ENCODE results near the gene NCOR2. TPM values are rescaled to one million over a fixed set of nuclear protein-coding genes. Genes with fewer than 3 reads are reported as not detected.

The NCOR2 gene
- total RNA-seq, 1 experiment from 2014 or later, result 326 TPM

DNA sequence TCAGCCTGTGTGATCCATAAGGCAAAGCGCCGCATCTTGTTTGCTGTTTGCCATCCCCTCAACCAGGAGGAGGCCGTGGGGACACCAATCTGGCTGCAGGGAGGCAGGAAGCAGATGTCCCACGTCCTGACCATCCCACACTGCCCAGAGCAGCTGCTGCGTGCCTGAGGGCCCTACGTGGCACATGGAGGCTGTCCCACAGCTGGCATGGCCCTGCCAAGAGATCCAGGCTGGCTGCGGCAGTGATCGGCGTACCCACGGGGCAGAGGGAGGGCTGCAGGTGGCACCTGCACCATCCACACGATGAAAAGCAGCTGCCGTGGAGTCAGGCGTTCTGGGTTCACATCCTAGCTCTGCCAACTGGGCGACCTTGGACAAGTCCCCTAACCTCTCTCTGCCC, 42.0 kb downstream of the NCOR2 start (continued):
- TF ChIP-seq, protein P1, sequence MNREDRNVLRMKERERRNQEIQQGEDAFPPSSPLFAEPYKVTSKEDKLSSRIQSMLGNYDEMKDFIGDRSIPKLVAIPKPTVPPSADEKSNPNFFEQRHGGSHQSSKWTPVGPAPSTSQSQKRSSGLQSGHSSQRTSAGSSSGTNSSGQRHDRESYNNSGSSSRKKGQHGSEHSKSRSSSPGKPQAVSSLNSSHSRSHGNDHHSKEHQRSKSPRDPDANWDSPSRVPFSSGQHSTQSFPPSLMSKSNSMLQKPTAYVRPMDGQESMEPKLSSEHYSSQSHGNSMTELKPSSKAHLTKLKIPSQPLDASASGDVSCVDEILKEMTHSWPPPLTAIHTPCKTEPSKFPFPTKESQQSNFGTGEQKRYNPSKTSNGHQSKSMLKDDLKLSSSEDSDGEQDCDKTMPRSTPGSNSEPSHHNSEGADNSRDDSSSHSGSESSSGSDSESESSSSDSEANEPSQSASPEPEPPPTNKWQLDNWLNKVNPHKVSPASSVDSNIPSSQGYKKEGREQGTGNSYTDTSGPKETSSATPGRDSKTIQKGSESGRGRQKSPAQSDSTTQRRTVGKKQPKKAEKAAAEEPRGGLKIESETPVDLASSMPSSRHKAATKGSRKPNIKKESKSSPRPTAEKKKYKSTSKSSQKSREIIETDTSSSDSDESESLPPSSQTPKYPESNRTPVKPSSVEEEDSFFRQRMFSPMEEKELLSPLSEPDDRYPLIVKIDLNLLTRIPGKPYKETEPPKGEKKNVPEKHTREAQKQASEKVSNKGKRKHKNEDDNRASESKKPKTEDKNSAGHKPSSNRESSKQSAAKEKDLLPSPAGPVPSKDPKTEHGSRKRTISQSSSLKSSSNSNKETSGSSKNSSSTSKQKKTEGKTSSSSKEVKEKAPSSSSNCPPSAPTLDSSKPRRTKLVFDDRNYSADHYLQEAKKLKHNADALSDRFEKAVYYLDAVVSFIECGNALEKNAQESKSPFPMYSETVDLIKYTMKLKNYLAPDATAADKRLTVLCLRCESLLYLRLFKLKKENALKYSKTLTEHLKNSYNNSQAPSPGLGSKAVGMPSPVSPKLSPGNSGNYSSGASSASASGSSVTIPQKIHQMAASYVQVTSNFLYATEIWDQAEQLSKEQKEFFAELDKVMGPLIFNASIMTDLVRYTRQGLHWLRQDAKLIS (CRISPR knock-in tag; IDR thresholded peaks at IDR 0.05; ENCODE audit: borderline replicate concordance), result no peak
- TF ChIP-seq MLX (CRISPR knock-in tag; IDR thresholded peaks at IDR 0.05) (no peak), TP53 (CRISPR knock-in tag; IDR thresholded peaks at IDR 0.05) (no peak)
- TF ChIP-seq, protein P2, sequence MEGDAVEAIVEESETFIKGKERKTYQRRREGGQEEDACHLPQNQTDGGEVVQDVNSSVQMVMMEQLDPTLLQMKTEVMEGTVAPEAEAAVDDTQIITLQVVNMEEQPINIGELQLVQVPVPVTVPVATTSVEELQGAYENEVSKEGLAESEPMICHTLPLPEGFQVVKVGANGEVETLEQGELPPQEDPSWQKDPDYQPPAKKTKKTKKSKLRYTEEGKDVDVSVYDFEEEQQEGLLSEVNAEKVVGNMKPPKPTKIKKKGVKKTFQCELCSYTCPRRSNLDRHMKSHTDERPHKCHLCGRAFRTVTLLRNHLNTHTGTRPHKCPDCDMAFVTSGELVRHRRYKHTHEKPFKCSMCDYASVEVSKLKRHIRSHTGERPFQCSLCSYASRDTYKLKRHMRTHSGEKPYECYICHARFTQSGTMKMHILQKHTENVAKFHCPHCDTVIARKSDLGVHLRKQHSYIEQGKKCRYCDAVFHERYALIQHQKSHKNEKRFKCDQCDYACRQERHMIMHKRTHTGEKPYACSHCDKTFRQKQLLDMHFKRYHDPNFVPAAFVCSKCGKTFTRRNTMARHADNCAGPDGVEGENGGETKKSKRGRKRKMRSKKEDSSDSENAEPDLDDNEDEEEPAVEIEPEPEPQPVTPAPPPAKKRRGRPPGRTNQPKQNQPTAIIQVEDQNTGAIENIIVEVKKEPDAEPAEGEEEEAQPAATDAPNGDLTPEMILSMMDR (IDR thresholded peaks at IDR 0.05), result no peak
- TF ChIP-seq, protein P3, sequence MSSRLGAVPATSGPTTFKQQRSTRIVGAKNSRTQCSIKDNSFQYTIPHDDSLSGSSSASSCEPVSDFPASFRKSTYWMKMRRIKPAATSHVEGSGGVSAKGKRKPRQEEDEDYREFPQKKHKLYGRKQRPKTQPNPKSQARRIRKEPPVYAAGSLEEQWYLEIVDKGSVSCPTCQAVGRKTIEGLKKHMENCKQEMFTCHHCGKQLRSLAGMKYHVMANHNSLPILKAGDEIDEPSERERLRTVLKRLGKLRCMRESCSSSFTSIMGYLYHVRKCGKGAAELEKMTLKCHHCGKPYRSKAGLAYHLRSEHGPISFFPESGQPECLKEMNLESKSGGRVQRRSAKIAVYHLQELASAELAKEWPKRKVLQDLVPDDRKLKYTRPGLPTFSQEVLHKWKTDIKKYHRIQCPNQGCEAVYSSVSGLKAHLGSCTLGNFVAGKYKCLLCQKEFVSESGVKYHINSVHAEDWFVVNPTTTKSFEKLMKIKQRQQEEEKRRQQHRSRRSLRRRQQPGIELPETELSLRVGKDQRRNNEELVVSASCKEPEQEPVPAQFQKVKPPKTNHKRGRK (CRISPR knock-in tag; IDR thresholded peaks at IDR 0.05; ENCODE audit: borderline replicate concordance), result no peak

DNA sequence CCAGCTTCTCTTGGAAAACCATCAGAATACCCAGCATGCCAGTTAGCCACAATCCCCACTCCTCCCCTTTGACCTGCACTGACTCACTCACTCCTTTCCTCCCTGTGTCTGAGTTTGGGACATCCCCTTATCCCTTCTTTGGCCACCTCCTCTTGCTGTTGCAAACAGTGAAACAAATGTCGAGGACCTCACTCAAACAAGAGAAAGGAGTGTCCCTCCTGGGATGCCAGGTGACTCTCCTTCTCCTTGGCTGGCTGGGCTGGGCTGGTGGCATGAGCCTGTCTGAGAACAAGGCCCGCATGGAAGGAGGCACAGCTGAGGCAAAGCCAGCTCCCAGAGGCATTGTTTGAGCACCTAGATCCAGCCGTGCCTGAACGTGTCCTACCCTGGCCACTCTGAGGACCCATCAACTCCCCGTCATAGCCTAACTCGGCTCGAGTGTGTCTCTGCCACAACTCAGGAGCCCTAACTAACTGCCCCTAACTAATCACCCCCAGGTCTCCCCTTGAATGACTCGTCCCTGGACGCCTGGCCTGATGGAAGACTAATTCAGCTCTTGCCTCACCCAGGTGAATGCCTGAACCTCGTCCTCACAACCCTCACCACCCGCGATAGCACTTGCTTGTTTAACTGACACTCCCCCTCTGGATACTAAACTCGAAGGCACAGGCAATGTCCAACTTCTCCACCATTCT, 43.0 kb downstream of the NCOR2 start:
- no peaks in the 10 kb centered on the region for H3K27me3 Mint-ChIP-seq (ENCODE audit: low read depth)
- H3K36me3 Mint-ChIP-seq, result peaks cover 4% of the 10 kb centered on the region
- H3K27ac Mint-ChIP-seq, result peak overlapping the region; percentile 68
- no peak overlapping the region for H3K4me3 Mint-ChIP-seq
- CTCF ChIA-PET, result interaction anchor here (0.6 kb wide), 1 partner anchor 457 kb away, joined by 3 read pairs; no protein-coding TSS in a partner anchor
- peaks cover 30% of the 10 kb centered on the region for H3K4me1 Mint-ChIP-seq
- H3K9me3 Mint-ChIP-seq, result no peaks in the 10 kb centered on the region
- POLR2A ChIA-PET, result interaction anchor here (1.7 kb wide), 1 partner anchor 24 kb away, joined by 3 read pairs; no protein-coding TSS in a partner anchor
- ATAC-seq (no peak), DNase-seq (ENCODE audit: low spot score) (no peak)
- no peak for TF ChIP-seq IRF2 (CRISPR knock-in tag; IDR thresholded peaks at IDR 0.05; ENCODE audit: borderline replicate concordance, low read depth)
- no peak for TF ChIP-seq MAX (CRISPR knock-in tag; IDR thresholded peaks at IDR 0.05)
- TF ChIP-seq GTF2I (CRISPR knock-in tag; conservative IDR thresholded peaks at IDR 0.05), result no peak
- no peak for TF ChIP-seq ZNF416 (CRISPR knock-in tag; IDR thresholded peaks at IDR 0.05)
- TF ChIP-seq RORB (CRISPR knock-in tag; IDR thresholded peaks at IDR 0.05), result no peak
- TF ChIP-seq, protein P3 (CRISPR knock-in tag; IDR thresholded peaks at IDR 0.05; ENCODE audit: borderline replicate concordance), result no peak

DNA sequence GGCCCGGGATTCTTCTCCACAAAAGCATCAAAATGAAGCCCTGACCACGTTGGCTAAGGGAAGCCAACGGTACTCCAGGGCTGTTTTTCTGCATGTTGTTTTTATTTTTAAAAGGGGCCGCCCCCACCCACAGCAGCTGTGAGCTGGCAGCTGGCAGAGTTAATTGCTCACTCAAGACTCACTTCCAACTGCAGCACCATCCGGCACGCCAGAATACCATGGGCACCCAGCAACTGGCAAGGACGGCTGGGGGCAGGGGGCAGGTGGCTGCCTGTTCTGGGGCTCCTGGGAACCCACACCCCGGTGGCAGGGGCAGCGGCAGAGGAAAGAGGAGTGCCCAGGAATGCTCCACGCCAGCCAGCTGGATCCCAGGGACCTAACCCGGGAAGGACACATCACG, 44.3 kb downstream of the NCOR2 start:
- CTCF ChIA-PET, result interaction anchor here (0.7 kb wide), 1 partner anchor 9 kb away, joined by 3 read pairs; no protein-coding TSS in a partner anchor
- Mint-ChIP-seq H3K4me3 (no peak overlapping the region), H3K36me3 (peaks cover 4% of the 10 kb centered on the region; the same call in 1 of the 2 replicates), H3K27me3 (ENCODE audit: low read depth) (no peaks in the 10 kb centered on the region), H3K9me3 (no peaks in the 10 kb centered on the region), H3K4me1 (peaks cover 34% of the 10 kb centered on the region), H3K27ac (no peak overlapping the region)
- DNase-seq (ENCODE audit: low spot score), result no peak
- no peak for ATAC-seq
- POLR2A ChIA-PET, result interaction anchor here (0.9 kb wide), 1 partner anchor 73 kb away, joined by 3 read pairs; no protein-coding TSS in a partner anchor
- TF ChIP-seq, protein P4, sequence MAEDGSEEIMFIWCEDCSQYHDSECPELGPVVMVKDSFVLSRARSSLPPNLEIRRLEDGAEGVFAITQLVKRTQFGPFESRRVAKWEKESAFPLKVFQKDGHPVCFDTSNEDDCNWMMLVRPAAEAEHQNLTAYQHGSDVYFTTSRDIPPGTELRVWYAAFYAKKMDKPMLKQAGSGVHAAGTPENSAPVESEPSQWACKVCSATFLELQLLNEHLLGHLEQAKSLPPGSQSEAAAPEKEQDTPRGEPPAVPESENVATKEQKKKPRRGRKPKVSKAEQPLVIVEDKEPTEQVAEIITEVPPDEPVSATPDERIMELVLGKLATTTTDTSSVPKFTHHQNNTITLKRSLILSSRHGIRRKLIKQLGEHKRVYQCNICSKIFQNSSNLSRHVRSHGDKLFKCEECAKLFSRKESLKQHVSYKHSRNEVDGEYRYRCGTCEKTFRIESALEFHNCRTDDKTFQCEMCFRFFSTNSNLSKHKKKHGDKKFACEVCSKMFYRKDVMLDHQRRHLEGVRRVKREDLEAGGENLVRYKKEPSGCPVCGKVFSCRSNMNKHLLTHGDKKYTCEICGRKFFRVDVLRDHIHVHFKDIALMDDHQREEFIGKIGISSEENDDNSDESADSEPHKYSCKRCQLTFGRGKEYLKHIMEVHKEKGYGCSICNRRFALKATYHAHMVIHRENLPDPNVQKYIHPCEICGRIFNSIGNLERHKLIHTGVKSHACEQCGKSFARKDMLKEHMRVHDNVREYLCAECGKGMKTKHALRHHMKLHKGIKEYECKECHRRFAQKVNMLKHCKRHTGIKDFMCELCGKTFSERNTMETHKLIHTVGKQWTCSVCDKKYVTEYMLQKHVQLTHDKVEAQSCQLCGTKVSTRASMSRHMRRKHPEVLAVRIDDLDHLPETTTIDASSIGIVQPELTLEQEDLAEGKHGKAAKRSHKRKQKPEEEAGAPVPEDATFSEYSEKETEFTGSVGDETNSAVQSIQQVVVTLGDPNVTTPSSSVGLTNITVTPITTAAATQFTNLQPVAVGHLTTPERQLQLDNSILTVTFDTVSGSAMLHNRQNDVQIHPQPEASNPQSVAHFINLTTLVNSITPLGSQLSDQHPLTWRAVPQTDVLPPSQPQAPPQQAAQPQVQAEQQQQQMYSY (CRISPR knock-in tag; IDR thresholded peaks at IDR 0.05), result no peak
- TF ChIP-seq FOXP1 (CRISPR knock-in tag; IDR thresholded peaks at IDR 0.05; ENCODE audit: borderline replicate concordance) (peak; percentile 43; the same call in 1 of the 2 replicates), ZNF138 (CRISPR knock-in tag; conservative IDR thresholded peaks at IDR 0.05) (no peak), ZNF317 (CRISPR knock-in tag; IDR thresholded peaks at IDR 0.05; ENCODE audit: borderline replicate concordance, low read depth) (no peak)
- TF ChIP-seq, protein P5, sequence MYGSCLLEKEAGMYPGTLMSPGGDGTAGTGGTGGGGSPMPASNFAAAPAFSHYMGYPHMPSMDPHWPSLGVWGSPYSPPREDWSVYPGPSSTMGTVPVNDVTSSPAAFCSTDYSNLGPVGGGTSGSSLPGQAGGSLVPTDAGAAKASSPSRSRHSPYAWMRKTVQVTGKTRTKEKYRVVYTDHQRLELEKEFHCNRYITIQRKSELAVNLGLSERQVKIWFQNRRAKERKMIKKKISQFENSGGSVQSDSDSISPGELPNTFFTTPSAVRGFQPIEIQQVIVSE (CRISPR knock-in tag; IDR thresholded peaks at IDR 0.05; ENCODE audit: borderline replicate concordance), result no peak

All from WTC11 (cell line).